Epithelial cell of prostate (primary cell): ENCODE data around the gene LDLRAD4.
"Not testable (repeated sequence)": the region's sequence is repeated elsewhere in the genome, so short reads cannot be mapped to it uniquely, and the experiment has no call there.

ENCODE experiments used
- DNase-seq: peaks from one replicate; pipeline ENCODE4 v3.0.0-alpha.2; 2011; ENCODE audit warnings: low read depth, low spot score
- H3K27ac ChIP-seq: fragments of 450-650 bp; 2 replicates; pipeline ENCODE4 v1.5.1; 2017; ENCODE audit warnings: mild to moderate bottlenecking

Gene LDLRAD4

GRCh38 chr18:13243363-13243762 is 24.8 kb downstream of the LDLRAD4 start:
- DNase-seq = no peak
- H3K27ac ChIP-seq = no peak overlapping the region

- no peak overlapping the region for H3K27ac ChIP-seq
- no peak for DNase-seq
Measured at GRCh38 chr18:13244135-13244534, 25.6 kb downstream of the LDLRAD4 start.

GRCh38 chr18:13245481-13246000 is 27.0 kb downstream of the LDLRAD4 start:
- H3K27ac ChIP-seq = no peak overlapping the region
- DNase-seq = no peak

GRCh38 chr18:13246121-13246520 is 27.6 kb downstream of the LDLRAD4 start:
- no peak overlapping the region for H3K27ac ChIP-seq
- DNase-seq = no peak

GRCh38 chr18:13246591-13246990 is 28.0 kb downstream of the LDLRAD4 start:
- DNase-seq = no peak

GRCh38 chr18:13247506-13247905 is 28.9 kb downstream of the LDLRAD4 start:
- H3K27ac ChIP-seq = no peak overlapping the region
- no peak for DNase-seq

More at GRCh38 chr18:13246591-13246990, 28.0 kb downstream of the LDLRAD4 start:
- no peak overlapping the region for H3K27ac ChIP-seq

GRCh38 chr18:13252686-13253410 is 34.3 kb downstream of the LDLRAD4 start:
- no peak overlapping the region for H3K27ac ChIP-seq
- DNase-seq = no peak

- H3K27ac ChIP-seq = no peak overlapping the region
- DNase-seq = no peak
Measured at GRCh38 chr18:13253786-13254688, 35.5 kb downstream of the LDLRAD4 start.

- H3K27ac ChIP-seq = no peak overlapping the region
- DNase-seq = no peak
Measured at GRCh38 chr18:13254971-13255927, 36.7 kb downstream of the LDLRAD4 start.

GRCh38 chr18:13256444-13257305 is 38.1 kb downstream of the LDLRAD4 start:
- H3K27ac ChIP-seq = no peak overlapping the region
- no peak for DNase-seq

GRCh38 chr18:13257361-13257980 is 38.9 kb downstream of the LDLRAD4 start:
- no peak overlapping the region for H3K27ac ChIP-seq
- DNase-seq = no peak

- H3K27ac ChIP-seq = no peak overlapping the region
- DNase-seq = no peak
Measured at GRCh38 chr18:13258921-13259320, 40.4 kb downstream of the LDLRAD4 start.

- H3K27ac ChIP-seq = no peak overlapping the region
- DNase-seq = no peak
Measured at GRCh38 chr18:13259701-13260100, 41.1 kb downstream of the LDLRAD4 start.

- no peak overlapping the region for H3K27ac ChIP-seq
- DNase-seq = no peak
Measured at GRCh38 chr18:13260197-13260934, 41.8 kb downstream of the LDLRAD4 start.

- DNase-seq = no peak
- no peak overlapping the region for H3K27ac ChIP-seq
Measured at GRCh38 chr18:13260935-13261640, 42.5 kb downstream of the LDLRAD4 start.

- no peak for DNase-seq
- H3K27ac ChIP-seq = no peak overlapping the region
Measured at GRCh38 chr18:13261661-13262357, 43.2 kb downstream of the LDLRAD4 start.

- not testable (repeated sequence) for DNase-seq, H3K27ac ChIP-seq
Measured at GRCh38 chr18:13262358-13262680, 43.8 kb downstream of the LDLRAD4 start.
